Stimulated activated CD8-positive, alpha-beta memory T cell treated with anti-CD3 and anti-CD28 coated beads, Interleukin-15, amount 100 ng/mL, for 24 hours (primary cell): Measurements from ENCODE around the gene SLC39A13.

ENCODE experiments used
- DNase-seq: peaks from one replicate; pipeline ENCODE4 v3.0.0-alpha.2; 2020; ENCODE audit warnings: low read depth

SLC39A13 gene

DNA sequence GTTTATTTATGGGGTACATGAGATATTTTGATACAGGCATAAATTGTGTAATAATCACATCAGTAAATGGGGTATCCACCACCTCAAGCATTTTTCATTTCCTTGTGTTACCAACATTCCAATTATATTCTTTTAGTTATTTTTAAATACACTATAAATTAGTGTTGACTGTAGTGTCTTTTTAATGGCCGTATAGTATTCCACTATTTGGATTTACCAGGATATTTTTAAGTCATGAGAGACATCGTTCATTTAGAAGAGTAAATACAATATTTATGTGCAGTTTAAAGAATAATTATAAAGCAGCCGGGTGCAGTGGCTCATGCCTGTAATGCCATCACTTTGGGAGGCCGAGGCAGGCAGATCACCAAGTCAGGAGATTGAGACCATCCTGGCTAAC lies 23.9 kb upstream of the SLC39A13 start:
- DNase-seq, result no peak

DNA sequence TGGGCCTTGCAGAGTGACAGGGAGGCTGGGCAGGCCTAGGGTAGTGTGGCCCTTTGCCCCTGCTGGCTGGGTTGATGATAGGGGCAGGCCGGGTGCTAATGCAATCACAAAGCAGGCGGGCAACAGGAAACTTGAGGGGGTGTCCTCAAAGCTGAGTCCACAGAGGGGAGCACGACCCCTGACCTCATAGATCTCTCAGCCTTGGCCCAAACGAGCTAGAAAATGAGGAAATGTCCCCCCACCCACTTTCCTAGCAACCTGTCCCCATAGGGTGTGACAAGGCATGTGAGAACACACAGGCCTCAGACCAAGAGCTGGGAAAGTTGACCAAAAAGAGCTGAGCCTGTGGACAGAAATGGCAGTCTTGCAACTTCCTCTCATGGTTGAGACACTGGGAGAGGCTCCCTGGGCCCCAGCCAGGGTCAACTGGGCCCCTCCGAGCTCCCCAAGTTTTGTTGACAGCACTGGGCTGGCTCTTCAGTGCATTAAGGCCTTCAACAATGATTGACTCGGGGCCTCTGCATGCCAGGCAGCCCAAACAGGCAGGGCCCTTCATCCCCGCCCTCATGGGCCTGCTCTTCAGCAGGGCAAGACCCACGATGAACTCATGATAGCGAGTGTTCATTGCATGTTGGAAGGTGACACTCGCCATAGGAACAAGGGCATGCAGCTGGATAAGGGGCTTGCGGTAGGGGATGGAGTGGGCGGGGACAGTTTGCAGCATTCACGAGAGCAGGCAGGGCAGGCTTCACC lies 20.3 kb upstream of the SLC39A13 start:
- DNase-seq, result no peak

DNA sequence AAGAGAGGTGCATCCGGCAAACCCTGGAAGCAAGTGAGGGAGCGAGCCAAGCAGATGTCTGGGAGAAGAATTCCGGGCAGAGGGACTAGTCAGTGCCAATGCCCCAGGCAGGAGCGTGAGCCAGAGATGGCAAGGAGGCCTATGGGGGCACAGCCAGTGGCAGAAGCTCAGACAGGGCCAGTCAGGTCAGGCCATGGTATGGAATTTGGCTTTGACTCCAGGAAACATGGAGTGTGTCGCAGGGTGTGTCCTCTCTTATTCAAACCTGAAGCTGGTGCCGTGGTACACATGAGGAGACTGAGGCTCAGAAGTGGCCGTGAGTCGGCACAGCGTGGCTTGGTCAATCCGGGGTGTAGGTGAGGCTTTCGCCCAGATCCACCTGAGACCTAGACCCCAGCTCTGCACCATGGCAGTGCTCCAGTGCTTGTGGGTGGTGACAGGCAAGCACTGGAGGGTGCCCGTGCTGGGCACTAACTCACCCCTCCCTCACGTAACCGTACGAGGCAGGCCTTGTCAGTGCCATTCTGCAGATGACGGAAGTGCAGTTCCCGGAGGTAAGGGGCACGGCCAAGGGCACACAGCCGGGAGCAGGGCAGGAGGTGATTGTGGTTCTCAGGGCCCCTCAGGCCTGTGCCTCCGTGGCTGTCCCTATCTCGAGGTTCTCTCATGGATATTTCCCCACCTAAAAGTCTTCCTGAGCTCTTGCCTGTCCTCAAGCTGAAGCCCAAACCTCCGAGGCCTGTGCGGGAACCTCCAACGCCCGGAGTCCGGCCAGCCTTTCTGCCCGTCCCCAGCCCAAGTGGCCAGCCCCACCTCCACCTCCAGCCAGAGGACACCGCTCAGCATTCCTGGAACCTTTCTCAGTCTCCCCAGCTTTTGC lies 19.5 kb upstream of the SLC39A13 start:
- no peak for DNase-seq

DNA sequence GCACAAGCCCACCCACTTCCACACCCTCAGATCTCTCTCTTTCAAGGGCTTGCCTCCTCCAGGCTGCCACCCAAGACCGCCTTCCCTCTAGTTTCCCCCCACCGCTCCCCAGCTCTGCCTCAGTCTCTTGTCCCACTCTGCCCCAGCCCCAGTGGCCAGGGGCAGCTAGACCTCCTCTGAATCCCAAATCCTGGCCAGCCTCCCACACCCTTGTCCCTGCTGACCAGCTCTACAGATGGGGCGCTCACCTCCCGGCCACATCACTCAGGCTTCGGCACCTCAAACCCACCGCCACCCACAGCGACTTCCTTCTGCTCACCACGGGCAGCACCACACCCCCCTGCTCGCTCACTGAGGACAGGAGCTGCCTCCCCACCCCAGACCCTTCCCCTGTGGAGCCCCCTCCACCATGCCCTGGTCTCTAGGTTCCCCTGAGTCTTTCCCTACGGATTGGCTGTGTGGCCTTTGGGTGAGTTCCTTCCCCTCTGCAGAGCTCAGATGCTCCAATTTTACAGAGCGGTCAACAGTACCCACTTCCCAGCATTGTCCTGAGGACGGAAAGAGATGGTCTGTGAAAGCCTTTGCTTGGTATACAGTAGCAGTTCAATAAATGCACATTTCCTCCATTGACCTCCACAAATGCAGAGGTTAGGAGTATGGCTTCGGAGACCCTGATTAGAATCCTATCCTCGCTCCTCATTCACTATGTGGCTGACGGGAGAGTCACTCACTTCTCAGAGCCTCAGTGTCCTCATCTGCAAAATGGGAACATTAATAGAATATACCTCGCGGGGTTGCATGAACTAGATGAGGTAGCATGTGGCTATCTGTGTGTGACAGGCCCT lies 18.6 kb upstream of the SLC39A13 start:
- DNase-seq, result no peak

DNA sequence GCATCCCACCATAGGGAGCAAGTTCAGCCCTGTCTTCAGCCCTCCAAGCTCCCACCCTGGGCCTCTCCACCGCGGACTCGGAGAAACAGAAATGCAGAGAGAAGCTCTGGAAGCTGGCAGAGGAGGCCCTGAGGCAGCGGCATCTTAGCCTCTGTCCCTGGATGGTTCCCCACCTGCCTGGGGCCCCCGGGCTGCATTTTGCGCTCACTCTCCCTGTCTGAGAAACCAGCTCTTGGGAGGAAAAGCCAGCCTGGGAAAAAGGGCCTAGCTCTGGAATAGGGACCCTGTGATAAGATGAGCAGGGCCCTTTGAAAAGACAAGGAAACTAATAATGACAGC lies 18.0 kb upstream of the SLC39A13 start:
- no peak for DNase-seq

DNA sequence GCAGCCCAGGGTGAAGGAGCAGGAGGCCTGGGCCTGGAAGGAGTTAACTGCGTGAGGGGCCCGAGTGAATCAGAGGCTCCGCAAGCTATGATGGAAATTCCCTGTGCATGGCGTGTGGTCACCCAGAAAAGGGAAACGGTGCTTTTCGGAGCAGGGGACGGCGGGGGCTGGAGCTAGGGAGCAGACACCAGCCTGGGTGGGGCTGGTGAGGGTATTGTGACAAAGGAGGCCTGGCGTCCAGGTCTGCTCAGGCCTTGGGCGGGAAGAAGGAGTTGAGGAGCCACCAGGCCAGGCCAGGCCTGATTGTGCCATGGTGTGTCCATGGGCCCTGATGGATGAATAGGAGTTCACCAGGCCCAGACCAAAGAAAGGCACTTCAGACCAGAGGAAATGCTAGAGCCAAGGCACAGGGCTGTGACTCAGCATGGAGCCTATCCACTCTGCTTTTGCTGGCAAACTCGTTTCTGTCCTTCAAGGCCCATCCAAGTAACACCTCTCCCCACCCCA lies 17.3 kb upstream of the SLC39A13 start:
- DNase-seq, result no peak

DNA sequence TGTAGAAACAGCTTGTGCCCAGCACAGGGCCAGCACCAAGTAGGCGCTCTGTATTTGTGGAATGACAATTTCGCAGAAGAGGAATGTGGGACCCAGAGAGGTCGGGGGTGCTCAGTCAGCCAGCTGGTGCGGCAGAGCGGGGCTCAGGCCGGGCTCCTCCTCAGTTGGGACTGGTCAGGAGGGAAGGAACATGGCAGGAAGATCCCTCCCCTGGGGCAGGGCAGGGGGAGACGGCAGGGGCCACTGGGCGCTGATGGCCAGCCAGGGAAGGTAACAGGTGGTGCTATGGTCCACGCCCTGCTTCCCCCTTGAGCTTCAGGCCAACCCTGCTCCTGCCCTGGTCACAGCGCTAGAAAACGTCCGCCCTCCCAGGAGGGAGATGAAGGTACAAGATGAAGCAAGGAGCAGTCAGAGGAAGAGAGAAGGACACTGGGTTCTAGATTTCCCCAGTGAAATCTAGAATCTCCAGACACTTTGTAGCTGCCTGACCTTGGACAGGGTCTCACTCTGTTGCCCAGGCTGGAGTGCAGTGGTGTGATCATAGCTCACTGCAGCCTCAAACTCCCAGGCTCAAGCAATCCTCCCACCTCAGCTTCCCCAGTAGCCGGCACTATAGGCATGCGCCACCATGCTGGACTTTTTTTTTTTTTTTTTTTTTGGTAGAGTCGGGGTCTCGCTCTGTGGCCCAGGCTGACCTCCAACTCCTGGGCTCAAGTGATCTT lies 16.5 kb upstream of the SLC39A13 start:
- DNase-seq, result no peak

DNA sequence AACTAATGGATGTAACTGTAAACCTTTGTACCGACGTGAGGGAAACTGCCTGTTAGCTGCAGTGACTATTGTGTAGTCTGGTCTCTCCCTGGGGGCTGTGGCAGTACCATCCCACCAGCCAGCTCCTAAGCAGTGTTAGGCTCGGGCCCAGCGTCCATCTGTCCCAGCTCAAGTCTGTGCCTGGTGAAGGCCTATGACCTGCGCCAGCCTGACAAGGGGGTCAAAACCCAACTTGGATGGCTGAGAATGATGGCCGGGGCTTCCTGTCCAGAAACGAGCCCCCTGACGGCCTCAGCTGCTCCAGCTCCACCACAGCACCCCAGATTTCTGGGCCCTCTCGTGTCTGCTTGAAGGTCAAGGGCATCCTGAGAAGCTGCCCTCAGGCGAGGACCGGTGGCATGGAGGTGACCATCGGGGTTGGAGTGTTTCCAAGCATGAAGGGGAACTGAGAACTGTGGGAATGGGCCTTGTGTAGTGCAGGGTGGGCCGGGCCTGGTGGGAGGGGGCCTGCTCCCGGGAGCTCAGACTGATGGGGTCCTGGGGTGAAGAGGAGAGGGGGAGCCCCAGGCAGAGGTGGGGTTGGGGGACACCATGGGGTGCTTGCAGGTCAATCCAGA lies 15.7 kb upstream of the SLC39A13 start:
- no peak for DNase-seq

DNA sequence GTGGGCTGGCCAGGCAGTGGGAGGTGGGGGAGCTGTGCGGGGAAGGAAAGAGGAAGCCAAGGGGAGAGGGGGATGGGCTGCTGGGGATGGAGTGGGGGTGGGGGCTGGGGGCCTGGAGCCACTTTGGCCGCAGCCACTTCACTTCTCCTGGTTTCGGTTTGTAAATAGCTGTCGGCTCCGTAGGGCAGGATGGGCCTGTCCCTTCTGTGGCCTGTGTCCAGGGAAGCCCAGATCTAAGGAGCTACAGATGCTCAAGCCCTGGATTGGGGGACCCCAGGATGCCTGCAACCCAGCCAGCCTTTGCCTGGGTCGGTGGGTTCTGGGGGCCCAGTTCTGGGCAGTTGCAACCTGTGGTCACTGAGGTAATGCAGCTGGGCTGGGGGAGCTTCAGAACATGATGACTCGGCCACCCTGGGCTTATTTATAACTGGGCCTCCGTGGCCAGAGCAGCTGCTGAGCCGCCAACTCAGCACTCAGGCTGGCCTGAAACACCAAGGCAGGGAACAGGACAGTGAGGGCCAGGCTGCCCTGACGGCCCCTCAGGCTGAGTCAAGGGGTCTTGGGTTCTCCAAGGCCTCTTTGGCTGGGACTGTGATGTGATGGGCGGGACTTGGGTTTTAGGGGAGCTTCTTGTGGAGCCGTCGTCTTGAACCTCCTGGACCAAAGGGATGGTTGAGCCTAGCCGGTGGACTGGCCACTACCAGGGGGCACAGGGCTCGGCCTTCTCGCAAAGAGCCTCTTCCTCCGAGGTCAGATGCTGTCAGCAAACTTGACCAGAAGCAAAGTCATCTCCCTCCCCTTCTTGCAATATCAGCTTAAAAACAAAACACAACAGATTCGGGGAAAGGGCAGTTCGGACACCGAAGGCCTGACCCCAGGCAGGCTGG lies 15.0 kb upstream of the SLC39A13 start:
- no peak for DNase-seq

DNA sequence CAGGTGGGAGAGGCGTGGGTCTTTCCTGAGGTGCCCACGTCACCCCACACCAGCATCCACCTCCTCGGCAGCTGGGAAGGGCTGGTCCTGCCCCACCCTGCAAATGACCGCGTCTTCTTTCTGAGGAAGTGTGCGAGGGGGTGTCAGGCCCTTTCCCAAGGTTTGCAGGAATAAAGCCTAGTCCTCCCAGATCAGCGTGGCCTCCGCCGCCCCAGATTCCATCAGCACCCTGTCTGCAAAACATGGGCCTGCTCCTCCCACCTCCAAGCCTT lies 14.4 kb upstream of the SLC39A13 start:
- no peak for DNase-seq

DNA sequence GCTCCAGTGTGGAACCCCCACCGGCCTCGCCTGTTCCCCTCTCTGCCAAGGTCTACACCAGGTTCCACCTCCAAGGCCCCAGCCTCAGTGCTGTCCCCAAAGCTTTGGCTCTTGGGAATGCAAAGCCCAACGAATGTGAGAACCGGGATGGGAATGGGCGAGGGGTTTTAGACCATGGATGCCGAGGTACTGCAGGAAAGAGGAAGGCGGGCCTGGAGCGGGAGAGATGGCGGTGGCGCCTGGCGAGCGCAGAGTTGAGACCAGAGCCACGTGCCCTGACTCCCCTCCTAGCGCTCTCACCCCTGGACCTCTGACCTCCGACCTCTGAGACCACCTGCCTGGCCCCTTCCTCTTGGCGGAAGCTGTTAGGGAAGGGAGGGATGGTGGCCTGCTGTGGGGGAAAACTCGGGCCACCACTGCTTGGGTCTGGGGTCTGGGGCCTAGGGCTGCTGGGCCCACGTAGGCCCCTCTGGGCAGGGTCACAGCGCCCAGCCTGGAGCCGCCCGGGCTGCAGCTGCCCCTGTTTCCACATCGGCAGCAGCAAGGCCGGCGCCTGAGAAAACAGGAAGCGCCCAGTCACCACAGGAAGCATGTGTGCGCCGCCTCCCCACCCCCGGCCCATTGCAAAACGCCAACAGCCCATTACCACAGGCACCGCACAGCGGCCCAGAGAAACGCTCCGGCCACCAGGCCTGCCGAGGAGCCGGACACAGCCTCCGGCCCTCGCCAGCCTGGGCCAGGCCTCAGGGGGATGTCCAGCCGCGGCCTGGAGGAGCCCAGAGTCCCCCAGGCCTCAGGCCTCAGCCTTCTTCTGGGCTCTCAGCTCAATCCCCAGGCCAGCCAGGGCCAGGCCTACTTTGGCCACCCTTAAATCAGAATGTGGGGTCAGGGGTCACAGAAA lies 13.8 kb upstream of the SLC39A13 start:
- no peak for DNase-seq

DNA sequence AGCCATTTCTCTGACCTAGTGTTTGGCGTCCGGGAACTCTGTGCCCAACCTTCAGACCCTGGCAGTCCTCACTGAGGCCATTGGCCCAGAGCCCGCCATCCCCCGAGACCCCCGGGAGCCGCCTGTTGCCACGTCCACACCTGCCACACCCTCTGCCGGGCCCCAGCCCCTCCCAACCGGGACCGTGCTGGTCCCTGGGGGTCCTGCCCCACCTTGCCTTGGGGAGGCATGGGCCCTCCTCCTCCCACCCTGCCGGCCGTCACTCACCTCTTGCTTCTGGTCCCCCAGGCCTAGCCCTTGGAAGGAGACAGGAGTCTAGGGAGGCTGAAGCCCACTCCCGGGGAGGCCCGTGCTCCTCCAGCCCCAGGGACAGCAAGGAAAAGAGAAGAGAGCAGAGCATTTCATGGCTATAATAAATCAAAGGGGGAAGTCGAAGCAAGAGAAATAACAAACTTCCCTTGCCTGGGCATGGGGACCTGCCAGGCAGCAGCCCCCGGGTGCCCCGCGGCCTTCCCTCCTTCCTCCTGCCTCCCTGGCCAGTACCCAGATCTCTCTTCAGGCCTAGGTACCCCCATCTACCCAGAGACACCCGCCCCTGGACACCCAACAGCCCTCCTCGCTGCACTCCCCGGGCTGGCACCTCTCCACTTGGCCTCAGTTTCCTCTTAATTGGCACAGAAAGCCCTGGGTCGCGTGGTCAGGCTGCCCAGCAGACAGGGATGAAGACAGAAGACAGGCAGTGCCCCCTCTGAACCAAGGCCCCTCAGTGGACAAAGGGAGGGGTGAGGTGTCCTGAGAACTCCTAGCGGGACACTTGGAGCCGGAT lies 13.0 kb upstream of the SLC39A13 start:
- no peak for DNase-seq

DNA sequence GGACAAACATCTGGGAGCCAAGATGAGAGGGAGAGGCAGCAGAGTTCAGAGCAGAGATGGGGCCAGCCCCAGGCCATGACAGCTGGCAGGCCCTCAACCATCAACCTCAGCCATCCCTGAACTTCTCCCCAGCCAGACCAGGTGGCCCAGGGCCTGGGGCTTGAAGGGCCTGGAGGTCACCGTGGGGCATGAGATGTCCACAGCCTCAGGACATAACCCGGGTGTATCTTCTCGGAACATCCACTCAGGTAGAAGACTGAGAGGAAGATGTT lies 12.4 kb upstream of the SLC39A13 start:
- no peak for DNase-seq

DNA sequence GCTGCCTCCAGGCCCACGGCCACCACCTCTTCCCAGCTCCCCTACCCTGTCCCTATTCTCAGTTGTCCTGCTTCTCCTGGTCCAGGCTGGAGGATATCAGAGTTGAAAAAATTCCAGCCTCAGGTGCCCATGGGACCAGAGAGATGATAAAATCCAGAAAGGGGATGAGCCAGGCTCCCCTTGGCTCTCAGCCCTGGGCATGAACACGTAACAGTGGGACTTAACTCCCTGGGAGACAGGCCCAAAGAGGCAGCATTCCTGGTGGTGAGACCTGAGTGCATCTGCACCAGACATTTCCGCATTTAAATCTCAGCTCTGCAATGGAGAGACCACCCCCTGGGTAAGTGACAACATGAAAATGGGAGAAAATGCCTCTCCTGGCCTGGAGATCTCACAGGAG lies 10.4 kb upstream of the SLC39A13 start:
- no peak for DNase-seq

DNA sequence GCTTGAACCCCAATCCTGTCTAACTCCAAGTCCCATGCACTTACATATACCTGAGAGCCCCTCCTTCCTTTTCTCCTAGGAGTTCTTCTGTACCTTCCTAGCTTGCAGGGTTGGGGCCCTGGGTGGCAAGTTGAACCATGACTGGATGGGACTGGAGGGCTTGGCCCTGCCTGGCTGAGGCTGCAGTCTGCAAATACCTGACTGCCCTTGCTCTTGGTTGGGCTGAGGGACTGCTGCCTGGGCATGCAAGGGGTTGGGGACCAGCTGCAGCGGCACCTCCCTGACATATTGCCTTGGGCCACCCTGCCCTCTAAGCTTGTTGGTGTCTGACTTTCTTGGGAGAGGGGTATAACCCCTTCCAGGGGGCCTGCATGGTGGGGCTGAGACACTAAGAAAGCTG lies 9.8 kb upstream of the SLC39A13 start:
- no peak for DNase-seq

DNA sequence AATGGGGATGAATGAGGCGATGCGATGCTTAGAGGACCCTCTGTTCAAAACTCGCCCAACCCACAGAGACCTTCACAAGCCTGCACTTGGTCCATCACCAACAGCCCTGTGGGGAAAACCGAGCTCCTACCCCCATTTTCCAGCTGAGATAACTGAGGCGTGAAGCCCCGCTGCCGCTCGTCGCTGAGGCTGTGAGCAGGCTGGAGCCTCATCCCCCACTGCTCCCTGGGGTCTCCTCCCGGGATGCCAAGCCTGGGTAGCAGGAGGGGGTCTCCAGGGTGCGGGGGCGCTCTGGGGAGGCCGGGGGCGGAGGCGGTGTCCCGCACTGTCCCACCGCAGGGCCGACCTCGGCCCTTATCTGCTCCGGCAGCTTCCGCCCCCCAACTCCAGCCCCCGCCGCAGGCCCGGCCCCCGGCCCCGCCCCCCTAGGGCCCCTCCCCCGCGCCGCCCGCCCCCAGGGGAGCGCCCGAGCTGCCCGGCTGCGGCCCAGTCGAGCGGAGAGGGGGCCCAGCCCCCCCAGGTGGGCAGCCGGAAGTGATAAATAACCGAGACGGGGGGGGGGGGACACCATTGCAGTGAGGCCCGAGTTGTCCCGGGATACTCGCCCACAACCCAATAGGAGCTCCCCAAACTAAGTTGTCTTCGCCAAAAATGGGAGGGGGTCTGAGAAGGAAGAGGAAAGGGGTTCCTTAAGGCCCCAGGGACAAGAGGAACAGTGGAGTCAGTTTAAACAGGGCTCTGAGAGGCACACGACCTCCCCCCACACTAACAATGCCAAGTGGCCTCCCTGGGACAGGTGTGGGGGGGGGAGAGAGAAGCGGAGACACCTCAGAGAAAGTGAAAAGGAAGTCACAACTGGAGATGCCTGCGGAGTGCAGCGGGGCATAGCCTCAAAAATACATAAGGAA lies 8.3 kb upstream of the SLC39A13 start:
- no peak for DNase-seq

DNA sequence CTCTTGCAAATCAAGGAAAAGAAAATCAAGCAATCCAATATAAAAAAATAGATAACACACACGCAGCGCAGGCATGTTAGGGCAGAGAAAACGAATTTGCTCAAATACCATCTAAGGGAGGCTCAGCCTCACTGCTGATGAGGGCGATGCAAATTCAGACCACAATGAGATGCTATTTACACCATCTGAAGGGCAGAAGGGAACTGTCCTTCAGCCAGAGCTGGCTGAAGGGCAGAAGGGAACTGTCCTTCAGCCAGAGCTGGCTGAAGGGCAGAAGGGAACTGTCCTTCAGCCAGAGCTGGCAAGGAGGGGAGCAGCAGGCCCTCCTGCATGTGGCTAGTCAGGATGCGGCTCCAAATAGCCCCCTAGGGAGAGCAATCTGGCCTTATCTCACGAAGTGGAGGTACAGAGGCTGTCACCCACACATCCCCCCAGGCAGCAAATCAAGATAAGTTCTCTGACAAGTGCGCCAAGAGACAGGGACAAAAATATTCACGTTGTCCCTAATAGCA lies 7.6 kb upstream of the SLC39A13 start:
- DNase-seq, result no peak

DNA sequence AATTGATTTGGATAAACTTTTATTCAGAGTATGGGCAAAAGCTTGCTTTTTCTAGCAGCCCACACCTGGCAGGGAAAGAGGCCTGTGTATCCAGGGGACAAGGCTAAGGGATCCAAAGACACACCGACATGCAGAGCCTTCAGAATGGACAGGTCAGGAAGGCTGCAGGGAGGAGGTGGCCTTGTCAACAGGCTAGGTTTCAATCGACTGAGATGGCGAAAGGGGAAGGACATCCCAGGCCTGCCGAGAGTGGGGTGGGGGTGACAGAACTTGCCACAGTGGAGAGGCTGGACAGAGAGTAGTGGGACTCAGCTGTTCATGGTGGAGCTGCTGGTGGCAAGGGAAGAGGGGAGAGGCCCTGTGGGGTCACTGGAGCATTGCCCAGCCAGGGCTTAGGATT lies 5.3 kb upstream of the SLC39A13 start:
- DNase-seq, result no peak
